HL-60/S4 treated with retinoic acid at 250 ng/mL for 4 days and 3 days (cell line): ENCODE measurements around the gene HIVEP2.

Experiments
- in situ Hi-C: fragments of 300-500 bp; cut with MboI; formaldehyde crosslinking; loops from 2 replicates; pipeline ENCODE4 v1.7.0; 2022; ENCODE audit warnings: low sequenced_read_pairs

The HIVEP2 gene

DNA sequence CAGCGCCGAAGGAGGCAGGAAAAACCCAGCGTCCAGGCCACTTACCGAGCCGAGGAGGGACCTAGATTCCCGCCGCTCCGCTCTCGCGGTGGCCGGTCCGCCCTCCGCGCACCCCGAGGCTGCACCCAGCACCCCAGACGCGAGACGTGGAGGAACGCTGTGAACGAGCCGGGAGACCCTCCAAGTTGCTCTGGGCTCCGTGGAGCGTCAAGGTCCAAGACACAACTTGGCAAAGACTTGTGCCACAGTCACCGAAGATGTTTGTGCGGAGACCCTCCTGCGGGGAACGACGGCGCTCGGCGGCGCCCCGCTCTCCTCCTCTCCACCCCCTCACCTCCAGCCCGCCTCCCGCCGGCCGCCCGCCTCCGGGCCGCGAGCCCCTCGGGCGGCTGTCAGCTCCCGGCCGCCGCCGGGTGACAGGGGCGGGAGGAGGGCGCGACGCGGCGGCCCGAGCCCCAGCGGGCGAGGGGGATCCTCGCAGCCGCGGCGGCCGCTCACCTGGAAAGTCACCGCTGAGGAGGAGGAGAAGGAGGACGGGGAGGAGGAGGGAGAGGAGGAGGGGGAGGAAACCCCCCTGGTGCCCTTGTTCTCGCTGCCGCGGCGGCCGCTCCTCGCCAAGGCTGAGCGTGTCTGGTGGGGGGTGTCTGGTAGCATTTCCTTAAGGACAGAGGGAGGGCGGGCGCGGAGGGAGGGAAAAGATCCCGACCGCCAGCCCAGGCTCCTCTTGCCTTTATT lies 637 bp upstream of the HIVEP2 start:
- in situ Hi-C loops = no loop called here

DNA sequence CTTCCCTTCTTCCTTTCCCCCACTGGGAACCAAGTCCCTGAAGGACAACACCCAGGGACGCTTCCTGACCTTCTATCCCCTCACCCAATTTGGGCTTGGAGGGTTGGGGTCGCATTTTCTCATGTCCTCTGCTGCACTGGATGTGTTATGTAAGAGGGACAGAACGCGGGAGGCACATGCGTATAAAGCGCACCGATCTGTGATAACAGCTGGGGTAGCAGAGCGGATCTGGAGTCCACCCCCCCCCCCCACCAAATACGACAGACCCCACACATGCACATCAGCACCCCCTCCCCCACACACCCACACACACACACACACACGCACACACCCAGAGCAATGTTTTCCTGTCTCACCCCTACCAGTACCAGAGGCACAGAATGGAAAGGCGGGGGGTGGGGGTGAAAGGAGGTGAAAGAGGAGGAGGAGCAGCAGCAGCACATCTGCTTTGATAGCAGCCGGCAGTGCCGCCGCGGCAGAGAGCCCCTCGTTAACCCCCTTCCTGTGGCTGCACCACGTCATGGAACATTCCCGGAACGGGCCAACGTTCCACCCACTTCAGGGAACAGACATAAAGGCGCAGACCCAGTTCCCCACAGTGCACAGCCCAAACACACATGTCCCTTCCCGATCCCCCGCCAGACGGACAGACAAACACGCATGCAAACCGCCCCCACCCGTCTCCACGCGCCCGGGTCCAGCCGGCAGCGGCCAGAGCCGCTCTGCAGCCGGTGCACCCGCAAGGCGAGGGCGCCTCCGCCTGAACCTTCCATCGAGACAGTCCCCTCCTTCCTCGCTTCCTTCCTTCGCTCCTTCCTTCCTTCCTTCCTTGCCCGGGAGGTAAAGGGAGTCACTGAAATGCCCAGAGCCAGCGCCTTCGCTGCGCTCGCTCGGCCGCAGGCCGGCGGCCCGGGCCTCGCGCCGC lies 590 bp downstream of the HIVEP2 start:
- in situ Hi-C loops = no loop called here

DNA sequence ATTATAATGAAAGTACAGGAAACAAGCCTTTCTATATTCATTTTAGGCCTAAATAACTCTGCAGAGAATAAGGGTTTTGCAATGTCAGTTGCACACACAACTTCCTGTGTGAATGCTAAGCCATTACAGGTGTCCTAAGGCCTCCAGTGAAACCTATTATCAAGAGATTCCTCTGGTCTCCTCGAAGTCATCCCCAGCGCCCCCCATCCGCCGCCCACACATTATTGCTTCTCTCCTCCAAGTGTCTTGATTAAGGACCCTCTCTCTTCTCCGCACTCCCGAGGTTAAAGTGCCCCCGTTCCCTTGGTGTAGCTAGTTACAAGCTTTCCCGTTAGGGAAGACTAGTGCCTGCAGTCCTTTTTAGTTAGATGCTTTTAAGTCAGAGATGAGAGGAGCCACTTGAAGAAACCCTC lies 1.3 kb downstream of the HIVEP2 start:
- in situ Hi-C loops = no loop called here

GRCh38 chr6:142942805-142943227 lies 2.2 kb downstream of the HIVEP2 start:
- in situ Hi-C loops = no loop called here

DNA sequence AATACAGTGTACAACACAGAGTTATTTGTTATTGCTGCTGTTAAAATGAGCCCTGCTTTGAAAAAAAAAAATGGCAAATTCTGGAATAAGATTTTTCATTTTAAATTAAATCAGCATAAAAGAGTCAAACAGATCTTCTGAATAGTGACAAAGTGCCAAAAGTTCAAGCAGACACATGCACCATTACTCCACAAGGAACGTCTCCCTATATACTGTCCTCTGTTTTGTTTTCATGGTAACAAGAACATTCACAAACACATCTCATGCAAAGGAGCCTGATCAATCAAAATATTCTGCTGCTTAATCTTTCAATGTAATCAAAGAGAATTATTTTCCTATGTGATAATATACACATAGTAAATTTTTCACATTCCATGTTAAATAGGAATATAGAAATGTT lies 2.7 kb downstream of the HIVEP2 start:
- in situ Hi-C loops = no loop called here

GRCh38 chr6:142941018-142941417 lies 4.0 kb downstream of the HIVEP2 start:
- in situ Hi-C loops = no loop called here

DNA sequence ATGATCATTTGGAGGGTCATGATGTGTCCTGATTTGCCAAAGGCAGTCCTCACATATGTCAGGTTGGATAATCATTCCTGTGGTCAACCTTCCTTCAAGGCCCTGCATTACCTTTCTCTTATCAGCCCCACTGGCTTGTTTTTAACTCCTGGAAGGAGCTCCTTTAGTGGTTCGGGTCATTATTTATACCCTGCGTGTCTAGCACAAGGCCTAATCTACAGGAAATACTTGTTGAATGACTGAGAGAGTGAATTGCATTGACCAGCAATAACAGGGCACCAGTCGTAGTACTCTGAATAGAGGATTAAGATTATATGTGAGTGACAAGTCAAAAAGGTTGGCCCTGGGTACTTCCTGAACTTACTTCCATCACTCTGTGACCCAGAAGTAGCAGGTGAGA lies 4.5 kb downstream of the HIVEP2 start:
- in situ Hi-C loops = no loop called here

DNA sequence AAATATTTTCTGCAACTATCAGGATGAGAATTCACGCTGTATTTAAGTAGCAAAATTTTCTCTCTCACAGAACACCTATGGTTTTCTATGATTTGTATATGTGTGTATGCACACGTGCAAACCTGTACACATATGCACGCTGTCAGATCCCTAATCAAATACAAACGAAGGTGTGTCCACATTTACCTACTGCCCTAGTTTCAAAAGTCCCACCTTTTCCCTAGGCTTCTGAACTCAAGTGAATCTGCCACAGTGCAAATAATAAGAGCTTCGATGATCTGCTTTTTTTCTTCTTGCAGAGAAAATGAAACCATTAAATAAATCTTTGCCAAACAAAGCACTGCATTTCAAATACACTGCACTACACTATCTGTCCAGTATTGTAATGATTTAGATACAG lies 6.5 kb downstream of the HIVEP2 start:
- in situ Hi-C loops = no loop called here

GRCh38 chr6:142937986-142938385 lies 7.0 kb downstream of the HIVEP2 start:
- in situ Hi-C loops = no loop called here

GRCh38 chr6:142935553-142936517 lies 9.1 kb downstream of the HIVEP2 start:
- in situ Hi-C loops = no loop called here

- in situ Hi-C loops = no loop called here
Measured at GRCh38 chr6:142934599-142934998, 10.4 kb downstream of the HIVEP2 start.

- in situ Hi-C loops = no loop called here
Measured at GRCh38 chr6:142934106-142934505, 10.9 kb downstream of the HIVEP2 start.

- in situ Hi-C loops = no loop called here
Measured at GRCh38 chr6:142933701-142934100, 11.3 kb downstream of the HIVEP2 start.

- in situ Hi-C loops = no loop called here
Measured at GRCh38 chr6:142932889-142933288, 12.1 kb downstream of the HIVEP2 start.

DNA sequence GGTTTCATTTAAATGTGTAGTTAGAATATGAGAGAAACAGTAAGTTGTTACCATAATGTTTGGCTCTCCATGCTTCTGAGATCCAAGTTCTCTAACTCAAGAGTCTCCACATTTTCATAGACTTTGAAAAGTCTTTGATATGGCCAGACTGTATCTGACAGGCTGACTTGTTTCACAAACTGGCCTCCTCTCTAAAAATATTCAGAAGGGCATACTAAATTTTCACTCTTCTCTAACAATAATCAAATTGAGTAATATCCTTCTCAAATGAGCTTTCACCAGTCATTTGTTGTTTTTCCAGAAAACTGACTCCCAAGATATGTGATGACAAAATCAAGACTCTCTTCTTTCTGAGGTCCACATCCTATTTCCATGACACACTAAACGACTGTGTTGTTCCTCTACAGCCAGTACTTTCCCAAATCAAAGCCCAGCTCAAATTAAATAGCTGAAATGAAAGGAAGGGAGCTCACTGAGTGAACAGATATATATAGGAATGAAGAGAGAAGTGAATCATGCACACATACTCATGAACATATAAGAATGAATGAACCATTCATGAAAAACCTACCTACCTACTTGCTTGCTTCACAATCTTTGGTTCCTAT lies 15.1 kb downstream of the HIVEP2 start:
- in situ Hi-C loops = no loop called here

DNA sequence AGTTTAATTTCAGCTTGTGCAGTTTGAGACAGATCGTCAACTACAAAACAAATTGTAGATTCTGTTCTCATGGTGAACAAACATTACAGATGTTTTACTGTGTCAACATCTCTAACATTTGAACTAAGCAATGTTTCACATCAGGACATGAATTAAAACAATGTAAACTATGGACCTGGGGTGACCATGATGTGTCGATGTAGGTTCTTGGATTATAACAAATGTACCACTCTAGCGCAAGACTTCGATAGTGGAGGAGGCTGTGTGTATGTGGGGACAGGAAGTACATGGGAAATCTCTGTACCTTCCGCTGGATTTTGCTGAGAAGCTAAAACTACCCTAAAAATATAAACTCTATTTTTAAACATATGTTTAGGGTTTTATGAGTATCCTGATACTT lies 17.1 kb downstream of the HIVEP2 start:
- in situ Hi-C loops = no loop called here

GRCh38 chr6:142927271-142927580 lies 17.8 kb downstream of the HIVEP2 start:
- in situ Hi-C loops = no loop called here

DNA sequence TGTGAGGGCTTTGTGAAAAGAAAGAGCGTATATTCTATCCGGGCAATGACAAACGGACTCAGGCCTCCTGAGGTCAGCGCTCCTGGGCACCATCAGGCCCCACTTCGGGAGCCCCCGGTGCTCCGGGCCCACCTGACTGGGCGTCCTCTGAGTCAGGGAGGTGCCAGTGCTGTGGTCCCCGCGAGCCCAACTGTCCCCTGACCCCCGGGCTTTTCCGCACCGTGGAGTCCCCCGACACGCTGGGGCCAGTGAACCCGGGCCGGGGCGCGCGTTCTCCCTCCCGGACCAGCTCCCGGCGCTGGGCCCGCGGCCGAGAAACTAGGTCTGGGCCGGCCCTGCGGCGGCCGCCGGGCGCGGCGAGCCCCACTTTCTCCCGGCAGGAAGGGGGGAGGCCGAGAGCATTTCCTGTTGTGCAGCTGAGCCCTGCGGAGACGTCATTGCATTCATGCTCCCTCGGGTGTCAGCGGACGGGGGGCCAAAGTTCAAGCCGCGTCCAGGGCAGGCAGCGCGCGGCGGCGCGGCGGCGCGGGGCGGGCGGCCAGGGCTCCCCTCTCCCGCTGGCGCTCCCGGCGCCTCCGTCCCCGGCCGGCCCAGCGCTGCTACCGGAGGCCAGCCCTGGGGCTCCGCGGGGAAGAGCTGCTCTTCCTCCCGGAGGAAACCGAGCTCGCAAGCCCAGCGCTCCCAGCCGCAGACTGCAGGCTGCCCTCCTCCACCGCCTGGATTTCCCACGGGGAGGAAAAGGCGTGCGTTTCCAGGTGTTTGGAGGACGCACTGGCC lies 18.3 kb downstream of the HIVEP2 start:
- in situ Hi-C loops = no loop called here

- in situ Hi-C loops = no loop called here
Measured at GRCh38 chr6:142926177-142926493, 18.8 kb downstream of the HIVEP2 start.

DNA sequence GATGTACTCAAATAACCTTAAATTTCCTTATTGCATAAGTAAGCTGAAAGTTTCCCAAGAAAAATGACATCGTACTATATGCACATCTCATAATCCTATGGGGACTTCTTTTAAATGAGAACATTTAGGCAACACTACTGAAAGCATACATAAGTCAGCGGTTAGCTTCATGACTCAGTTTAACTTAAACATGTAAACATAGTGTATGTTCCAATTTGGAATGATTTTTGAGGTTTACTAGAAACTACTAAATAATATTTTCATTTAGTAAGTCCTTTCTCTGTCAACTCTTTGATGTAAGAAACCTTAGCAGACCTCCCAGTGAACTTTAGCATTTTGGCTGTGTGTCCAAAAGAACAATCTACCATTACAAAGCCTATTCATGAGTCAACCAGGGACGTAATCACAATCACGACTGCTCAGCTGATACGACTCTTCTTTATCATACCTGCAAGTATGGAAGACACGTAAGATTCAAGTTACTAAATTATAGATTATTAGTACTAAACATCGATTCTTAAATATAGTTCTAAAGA lies 19.3 kb downstream of the HIVEP2 start:
- in situ Hi-C loops = no loop called here
